AG08396 (cell line): ENCODE measurements around the gene INPP4B.
"Not testable (repeated sequence)": the region's sequence is repeated elsewhere in the genome, so short reads cannot be mapped to it uniquely, and the experiment has no call there.

Source experiments
- DNase-seq: peaks from one replicate; pipeline ENCODE4 v3.0.0; 2012; ENCODE audit warnings: low spot score, mixed read lengths

Gene INPP4B

DNA sequence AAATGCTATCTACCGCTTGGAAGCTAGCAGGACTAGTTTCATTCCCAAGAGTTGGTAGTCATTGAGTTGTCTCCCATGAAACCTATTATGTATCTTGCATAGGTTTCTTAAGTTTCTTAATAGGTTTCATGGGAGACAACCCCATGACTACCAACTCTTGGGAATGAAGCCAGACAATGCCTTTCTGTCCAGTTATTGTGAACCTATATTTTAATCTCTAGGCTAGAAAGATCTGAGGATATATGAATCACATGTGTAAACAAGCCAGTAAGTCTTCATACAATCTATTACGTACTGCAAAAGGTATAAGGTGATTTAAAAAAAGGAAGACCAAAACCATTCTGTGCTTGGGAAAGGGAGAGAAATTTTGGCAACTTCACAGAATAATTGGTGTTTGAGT, 162.6 kb downstream of the INPP4B start:
- DNase-seq, result no peak

DNA sequence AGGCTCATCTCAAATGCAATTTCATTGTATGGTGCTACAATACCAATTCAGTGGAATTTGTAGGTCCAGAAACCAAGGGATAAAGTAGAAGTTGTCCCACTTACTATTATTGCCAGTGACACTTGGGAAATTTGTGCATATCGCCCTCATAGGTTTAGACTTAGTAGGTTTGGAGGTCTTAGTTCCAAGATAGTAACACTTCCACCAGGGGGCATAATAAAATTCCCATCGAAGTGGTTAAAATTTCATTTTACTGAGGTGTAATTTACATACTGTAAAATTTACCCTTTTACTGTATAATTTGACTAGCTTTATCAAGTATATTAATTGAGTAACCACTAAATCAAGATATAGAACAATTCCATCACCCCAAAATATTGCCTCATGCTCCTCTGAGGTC, 174.6 kb downstream of the INPP4B start:
- DNase-seq, result no peak

DNA sequence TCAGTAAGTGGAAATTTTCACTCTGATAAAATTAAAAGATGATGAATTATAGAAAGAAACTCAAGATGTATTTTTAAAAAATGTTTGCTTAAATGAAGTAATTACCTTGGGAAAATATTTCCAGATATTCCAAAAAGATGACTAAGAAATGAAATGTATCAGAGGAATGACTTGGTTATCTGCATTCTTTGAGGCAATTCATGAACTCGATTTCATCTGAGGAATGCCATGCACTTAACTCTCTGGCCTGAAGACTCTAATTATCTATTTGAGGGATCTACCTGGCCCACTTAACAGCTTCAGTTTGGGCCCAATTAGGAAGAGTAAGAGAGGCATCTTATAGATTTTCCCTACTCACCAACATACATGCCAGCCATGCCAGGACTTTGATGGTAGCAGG, 182.3 kb downstream of the INPP4B start:
- no peak for DNase-seq

DNA sequence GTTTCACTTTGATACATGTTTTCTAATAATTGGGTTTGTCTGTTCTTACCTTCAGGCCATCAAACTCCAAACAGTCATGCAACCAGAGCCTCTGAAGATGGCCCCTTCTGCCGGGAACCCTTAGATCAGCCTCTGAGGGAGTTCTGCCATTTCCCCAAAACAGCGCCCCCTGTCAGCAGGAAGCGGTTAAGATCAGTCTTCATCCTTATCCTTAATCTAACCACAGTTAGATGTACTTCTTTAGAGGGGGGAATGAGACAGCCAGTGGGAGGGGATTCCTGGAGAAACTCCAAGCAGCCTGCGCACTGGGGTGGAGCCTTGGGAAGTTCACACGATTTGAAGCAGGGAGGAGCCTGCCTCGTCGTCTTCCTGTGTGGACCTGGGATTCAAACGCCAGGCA, 185.4 kb downstream of the INPP4B start:
- no peak for DNase-seq

DNA sequence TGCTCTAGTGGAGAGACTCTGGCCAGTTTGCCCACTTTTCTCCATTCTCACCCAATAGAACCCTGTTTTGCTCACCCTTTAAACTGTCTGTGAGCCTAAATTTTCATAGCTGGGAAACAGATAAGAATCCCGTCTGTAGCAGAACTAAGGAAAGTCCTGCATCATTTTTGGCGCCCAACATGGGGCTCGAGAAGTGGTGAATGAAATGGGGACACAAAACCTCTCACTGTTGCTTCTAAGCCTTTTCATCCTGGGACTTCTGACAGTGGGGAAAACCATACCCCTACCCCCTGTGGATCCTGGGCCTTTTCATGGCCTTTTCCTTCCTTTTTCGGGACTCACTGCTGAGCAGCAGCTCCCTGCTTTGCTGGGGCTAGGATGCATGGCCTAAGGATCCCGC, 189.9 kb downstream of the INPP4B start:
- DNase-seq, result no peak

DNA sequence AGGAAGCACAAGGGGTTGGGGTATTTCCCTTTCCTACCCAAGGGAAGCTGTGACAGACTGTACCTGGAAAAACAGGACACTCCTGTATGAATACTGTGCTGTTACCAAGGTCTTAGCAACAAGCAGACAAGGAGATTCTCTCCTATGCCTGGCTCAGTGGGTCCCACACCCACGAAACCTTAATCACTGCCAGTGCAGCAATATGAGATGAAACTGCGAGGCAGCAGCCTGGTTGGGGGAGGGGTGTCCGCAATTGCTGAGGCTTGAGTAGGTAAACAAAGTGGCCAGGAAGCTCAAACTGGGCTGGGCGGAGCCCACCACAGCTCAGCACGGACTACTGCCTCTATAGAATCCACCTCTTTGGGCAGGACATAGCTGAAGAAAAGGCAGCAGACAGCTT, 197.7 kb downstream of the INPP4B start:
- DNase-seq, result no peak

DNA sequence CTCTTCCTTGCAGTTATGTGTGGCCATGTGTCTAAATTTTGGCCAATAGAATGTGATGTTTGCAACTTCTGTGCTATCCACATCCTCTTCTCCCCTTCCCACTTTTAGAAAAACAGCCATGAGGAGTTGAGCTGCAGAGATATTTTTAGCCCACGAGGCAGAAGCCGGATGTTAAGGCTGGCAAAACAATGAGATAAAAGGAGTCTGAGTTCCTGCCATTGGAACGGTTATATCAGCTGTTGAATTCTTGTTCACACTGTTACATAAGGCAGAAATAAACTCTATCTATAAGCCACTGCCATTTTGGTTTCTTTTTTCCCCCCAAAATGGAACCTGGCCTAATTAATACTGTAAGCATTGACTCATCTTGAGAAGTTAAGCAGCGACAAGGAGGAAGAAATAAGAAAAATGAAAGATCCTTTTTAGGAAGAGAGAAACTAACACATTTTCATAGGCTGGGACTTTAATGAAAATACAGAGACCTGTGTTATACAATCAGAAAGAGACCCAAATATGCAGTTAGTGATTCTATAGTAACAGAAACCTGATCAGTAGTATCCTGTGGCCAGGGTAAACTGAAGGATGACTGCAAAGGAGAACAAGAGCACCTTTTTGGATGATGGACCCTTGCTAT, 200.5 kb downstream of the INPP4B start:
- no peak for DNase-seq

DNA sequence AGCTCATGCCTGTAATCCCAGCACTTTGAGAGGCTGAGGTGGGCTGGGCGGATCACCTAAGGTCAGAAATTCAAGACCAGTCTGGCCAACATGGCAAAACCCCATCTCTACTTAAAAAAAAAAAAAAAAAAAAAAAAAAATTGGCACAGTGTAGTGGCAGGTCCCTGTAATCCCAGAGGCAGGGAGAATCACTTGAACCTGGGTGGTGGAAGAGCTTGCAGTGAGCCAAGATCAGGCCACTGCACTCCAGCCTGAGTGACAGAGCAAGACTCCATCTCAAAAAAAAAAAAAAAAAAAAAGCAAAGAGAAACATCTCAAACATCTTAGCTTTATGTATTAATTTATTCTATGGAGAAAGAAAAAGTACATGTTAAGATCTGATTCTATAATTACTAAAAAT, 201.5 kb downstream of the INPP4B start:
- DNase-seq, result not testable (repeated sequence)

DNA sequence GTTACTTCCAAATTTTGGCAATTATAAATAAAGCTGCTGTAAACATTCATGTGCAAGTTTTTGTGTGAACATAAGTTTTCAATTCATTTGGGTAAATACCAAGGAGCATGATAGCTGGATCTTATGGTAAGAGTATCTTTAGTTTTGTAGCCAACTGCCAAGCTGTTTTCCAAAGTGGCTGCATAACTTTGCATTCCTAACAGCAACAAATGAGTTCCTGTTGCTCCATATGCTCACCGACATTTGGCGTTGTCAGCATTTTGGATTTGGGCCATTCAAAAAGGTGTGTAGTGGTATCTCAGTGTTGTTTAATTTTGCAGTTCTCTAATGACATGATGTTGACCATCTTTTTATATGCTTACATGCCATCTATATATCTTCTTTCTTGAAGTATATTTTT, 208.5 kb downstream of the INPP4B start:
- DNase-seq, result no peak

DNA sequence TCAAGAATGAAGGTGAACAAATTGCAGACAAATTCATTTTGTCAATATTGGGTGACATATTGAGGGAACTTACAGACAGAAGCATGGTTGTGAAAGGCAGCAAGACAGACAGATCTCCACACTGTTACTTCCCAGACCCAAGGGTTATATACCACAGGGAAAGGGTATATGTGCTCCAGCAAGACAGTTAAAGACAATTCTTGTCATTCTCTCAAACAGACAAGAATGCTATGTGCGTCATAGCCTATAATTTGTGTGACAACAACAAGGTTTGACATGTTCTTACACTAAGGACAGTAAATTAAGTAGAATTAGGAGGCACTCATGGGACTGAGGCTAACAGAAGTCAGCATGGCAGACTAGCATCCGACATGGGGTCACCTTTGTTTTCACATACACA, 214.3 kb downstream of the INPP4B start:
- DNase-seq, result no peak

DNA sequence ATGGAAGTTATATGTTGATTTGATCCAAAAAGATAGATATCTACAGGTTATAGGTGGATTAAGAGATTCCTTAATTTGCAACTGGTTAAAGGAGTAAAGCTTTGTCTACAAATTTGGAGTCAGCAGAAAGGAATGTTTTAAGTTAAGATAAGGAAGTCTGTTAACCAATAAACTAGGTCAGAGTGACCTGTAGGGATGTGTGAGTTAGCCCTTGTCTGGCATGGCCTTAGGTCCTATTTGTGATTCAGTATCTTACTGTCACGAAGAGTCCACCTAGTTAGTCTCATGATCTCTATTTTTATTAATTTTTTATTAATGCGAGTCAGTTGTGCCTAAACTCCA, 230.8 kb downstream of the INPP4B start:
- DNase-seq, result no peak

DNA sequence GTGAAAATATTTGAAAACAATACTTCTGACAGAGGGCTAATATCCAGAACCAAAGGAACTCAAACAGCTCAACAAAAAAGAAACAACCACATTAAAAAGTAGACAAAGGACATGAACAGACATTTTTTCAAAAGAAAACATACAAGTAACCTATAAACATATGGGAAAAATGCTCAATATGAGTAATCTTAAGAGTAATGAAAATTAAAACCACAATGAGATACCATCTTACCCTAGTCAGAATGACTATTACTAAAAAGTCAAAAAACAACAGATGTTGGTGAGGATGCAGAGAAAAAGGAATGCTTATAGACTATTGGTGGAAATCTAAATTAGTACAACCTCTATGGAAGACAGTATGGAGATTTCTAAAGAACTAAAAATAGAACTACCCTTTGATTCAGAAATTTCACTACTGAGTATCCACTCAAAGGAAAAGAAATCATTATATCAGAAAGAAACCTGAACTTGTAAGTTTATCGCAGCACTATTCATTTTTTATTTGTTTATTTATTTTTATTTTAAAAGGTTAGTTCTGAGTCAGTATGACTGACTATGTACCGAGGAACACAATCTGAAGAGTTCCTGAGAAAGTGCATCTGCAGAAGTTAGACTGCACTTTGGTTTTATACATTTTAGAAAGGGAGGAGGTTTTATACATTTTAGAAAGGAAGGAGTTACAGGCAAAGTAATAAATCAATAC, 231.3 kb downstream of the INPP4B start:
- no peak for DNase-seq

DNA sequence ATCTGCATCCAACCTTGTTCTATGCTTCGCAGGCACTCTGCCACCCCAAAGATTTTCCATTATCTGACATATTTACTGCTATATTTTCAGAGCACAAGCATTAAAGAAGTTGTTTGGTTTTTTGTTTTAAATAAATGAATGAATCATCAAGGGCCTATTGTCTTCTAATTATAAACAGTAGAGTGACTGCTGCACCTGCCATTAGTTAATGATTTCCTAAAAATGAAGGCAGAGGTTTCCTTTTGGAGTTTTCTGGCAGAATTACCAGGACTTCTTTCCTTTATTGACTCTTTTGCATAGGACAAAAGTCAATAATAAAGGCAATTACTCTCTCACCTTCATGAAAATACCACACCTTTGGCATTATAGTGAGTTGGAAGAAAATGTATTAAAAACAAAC, 238.1 kb downstream of the INPP4B start:
- no peak for DNase-seq

DNA sequence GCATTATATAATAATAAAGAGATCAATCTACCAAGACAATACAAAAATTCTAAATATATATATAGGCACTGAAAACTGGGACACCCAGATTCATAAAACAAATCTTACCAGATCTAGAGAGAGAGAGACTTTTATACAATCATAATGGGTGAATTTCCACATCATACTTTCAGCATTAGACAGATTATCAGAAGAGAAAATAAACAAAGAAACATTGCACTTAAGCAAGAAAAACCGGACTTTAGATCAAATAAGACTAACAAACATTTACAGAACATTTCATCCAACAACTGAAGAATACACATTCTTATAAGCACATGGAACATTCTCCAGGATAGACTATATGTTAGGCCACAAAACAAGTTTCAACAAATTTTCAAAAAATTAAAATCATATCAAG, 245.1 kb downstream of the INPP4B start:
- no peak for DNase-seq

DNA sequence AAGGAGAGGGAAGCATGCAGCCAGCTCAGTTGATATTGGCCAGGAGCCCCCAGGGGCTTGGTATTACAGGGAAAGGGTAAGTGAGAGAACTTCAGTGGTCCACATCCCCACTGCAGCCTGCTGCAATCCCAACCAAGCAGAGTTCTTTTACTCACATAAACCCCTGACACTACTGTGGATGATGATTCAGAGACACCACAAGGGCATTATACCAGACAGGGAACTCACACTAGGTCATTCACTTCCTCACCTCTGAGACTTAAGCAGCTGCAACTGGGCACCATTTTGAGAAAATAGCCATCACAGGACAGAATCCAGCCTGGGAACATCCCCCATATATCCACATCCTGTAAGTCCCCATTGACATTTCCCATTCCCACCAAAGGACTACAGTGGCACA, 248.0 kb downstream of the INPP4B start:
- no peak for DNase-seq

DNA sequence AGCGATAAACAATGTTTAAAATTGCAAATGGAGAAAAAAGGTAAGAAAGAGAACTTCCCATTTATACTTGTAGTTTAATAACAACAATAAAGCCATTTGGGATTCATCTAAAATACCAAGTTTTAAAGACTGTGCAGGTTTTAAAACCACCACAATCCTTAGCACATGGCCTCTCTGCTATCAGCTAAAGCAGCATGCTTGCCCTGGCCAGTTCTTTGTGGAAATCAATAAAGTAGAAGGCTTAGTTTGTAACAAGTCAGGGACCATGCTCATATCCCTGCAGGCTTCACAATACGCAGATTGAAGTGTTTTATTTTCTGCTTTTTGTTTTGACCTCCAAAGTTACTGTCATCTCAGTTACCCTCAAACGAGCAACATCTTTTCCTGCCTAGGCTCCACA, 249.5 kb downstream of the INPP4B start:
- no peak for DNase-seq

DNA sequence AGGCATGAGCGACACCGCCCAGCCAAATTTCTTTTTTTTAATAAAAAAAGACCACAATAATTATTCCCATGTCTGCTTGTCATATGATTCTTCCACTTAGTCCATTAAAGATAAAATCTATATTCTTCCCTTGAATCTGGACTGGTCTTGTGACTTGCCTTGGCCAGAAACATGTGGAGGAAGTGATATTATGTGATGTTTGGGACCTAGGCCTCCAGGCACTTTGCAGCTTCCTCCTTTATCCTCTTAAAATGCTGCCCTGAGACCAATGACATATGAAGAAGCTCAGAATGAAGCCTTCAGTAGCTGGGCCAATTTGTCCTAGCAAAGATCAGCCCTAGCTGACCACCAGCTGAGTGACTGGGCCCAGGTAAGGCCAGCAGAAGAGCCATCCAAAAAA, 250.0 kb downstream of the INPP4B start:
- no peak for DNase-seq

DNA sequence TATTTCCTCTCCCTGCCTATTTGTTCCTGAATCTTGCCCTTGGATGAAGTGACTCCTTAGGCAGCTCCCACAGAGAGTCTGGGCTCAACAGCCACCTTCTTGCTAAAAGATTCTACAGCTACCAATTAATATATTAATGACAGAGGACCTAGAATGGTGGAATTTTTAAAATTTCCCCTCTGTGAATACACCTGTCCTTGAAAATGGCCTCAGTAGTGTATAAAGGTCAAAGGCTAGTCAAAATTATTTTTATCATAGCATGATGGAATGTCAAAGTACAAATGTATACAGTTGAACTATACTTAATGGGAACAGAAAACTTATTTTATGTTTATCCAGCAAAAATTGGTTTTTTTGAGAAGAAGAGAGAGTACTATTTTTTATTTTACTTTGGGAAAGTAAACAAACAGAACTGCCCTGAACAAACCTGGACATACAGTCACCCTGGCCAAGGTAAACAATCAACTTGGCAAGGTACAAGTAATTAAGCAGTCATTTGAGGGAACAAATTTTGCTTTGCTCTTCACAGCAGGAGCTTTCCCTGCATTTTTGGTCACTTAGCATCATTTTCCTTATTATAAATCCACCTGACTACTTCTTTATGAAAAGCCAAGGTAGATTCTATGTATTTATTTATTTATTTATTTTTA, 250.8 kb downstream of the INPP4B start:
- no peak for DNase-seq

DNA sequence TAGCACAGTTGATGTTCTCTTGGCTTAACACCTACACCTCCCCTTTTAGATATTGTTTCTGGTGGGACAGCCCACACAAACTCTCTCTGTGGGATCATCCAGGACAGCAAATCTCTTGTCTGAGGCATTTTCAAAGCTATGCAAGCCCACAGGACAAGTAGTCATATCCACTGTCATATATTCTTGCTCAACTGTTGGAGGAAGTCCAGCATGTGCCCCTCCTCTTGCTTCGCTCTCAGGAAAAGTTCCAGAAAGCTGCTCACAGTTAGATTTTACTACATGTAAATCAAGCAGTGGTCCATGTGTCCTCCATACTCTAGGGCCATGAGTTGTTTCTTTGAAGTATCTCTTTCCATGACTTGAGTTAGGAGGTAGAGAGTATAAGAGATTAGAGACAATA, 260.7 kb downstream of the INPP4B start:
- DNase-seq, result no peak

DNA sequence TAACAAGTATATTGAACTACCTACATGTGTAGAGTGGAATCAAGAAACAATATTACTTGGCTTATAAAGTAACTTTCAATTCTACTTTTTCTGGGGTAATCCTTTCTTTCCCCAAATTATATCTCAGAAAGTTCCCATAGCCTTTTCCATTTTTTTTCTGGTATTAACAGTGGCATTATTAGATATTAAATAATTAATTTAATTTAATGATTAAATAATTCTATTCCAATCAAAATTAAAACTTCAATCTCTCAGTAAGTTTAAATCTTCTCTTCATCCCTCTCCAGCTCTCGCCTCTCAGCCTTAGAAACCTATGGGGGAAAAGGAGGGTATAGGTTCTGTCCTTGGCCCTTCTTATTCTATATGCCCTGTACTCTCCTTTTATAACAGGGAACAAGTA, 262.4 kb downstream of the INPP4B start:
- DNase-seq, result no peak

DNA sequence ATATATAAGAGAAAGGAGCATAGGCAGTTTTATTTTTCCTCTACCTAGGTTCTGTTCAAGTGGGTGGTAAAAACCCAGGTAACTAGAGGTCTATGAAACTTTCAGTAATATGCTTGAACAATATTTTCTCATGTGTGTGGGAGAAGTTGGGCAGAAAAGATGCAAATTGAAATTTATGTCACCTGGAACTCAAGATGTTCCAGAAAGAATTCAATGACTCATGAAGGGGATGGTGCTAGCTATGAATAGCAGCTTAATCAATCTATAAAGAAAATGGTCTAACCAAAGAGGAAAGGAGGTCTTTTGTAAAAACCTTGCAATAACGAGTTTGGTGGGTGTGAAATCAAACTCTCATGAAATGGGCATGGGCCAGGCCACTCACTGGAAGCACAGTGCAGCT, 263.8 kb downstream of the INPP4B start:
- DNase-seq, result no peak

DNA sequence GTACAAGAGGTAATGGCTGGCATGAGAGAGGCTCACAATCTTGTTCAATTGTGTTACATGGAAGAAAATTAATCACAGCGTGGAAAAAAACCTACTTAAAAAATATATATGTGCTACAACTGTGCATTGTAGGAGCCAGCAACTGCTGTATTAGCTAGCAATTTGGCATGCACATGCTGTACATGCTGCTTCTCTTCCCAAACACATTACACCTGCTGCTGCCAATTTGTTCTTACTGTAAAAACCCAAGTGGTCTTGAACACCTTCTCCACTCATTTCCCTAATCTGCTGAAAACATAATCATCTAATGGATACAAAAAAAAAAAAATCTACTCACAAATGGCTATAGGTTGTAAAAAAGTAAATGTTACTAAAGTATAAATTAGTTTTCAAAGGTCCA, 264.2 kb downstream of the INPP4B start:
- DNase-seq, result no peak

DNA sequence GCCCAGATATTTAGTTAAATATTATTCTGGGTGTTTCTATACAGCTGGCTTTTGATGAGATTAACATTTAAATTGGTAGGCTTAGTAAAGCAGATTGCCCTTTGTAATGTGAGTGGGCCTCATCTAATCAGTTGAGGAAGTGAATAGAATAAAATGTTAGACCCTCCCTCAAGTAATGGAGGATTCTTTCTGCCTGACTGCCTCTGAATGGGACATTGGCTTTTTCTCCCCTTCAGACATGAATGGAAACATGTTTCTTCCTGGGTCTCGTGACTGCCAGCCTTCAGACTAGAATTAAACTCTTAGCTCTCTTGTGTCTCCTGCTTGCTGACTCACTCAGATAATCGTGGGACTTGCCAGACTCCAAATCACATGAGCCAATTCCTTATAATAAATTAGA, 266.7 kb downstream of the INPP4B start:
- no peak for DNase-seq

DNA sequence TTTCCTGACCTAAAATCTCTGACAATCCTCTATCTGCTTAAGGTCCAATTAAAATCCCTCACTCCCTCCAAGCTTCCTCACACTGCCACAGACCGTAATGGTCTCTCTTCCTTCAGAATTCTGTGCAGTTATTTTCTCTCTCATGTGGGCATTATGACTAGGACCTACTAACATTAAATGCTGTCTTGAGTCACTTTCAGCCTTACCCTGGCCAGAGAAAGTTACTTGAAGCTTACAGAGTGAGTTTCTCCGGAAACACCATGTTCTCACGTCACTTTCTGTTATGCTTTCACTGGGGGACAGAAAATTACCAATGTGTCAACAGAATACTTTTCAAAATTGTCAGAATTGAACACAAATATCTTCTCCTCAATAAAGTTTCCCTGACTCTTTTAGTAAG, 271.8 kb downstream of the INPP4B start:
- no peak for DNase-seq
